ENCODE measurements around the gene CRTAC1. TPM values are rescaled to one million over a fixed set of nuclear protein-coding genes. Genes with fewer than 3 reads are reported as not detected.
A peak's percentile ranks its signal among the peaks of the same experiment; 100 is the strongest.

CRTAC1 gene
- total and polyA plus RNA-seq, 2 experiments from 2014 or later, result 0.47 to 1.2 TPM

GRCh38 chr10:98062424-98062823 lies 32.0 kb upstream of the CRTAC1 start:
- Mint-ChIP-seq H3K4me1 (peaks cover 13% of the 10 kb centered on the region), H3K4me3 (no peak overlapping the region), H3K27ac (no peak overlapping the region), H3K36me3 (ENCODE audit: low read depth) (no peaks in the 10 kb centered on the region), H3K9me3 (no peaks in the 10 kb centered on the region), H3K27me3 (ENCODE audit: insufficient read depth, low read depth, poor library complexity) (peaks cover 2% of the 10 kb centered on the region)
- no peaks in the 10 kb centered on the region for H3F3A ChIP-seq (replicated peaks; ENCODE audit: low read depth)
- DNase-seq (ENCODE audit: low spot score) (no peak), ATAC-seq (peak; percentile 71)
- H3K4me1 ChIP-seq (ENCODE audit: insufficient read depth), result peaks cover 5% of the 10 kb centered on the region; the same call in 1 of the 2 replicates
- H2AFZ ChIP-seq, result peak overlapping the region; percentile 52
- H3K79me2 ChIP-seq (replicated peaks; ENCODE audit: insufficient read depth), result no peaks in the 10 kb centered on the region
- no peaks in the 10 kb centered on the region for H3K27me3 ChIP-seq (ENCODE audit: insufficient read depth)
- peak overlapping the region; percentile 35; the same call in 1 of the 2 replicates for H3K4me2 ChIP-seq
- H3K36me3 ChIP-seq (ENCODE audit: insufficient read depth), result no peaks in the 10 kb centered on the region
- H4K20me1 ChIP-seq (replicated peaks; ENCODE audit: insufficient read depth), result no peaks in the 10 kb centered on the region
- 0 out of 2 replicates have a peak, but pooled peaks cover 7% of the 10 kb centered on the region for H3K9me2 ChIP-seq (ENCODE audit: insufficient read depth)
- TF ChIP-seq, protein P1, sequence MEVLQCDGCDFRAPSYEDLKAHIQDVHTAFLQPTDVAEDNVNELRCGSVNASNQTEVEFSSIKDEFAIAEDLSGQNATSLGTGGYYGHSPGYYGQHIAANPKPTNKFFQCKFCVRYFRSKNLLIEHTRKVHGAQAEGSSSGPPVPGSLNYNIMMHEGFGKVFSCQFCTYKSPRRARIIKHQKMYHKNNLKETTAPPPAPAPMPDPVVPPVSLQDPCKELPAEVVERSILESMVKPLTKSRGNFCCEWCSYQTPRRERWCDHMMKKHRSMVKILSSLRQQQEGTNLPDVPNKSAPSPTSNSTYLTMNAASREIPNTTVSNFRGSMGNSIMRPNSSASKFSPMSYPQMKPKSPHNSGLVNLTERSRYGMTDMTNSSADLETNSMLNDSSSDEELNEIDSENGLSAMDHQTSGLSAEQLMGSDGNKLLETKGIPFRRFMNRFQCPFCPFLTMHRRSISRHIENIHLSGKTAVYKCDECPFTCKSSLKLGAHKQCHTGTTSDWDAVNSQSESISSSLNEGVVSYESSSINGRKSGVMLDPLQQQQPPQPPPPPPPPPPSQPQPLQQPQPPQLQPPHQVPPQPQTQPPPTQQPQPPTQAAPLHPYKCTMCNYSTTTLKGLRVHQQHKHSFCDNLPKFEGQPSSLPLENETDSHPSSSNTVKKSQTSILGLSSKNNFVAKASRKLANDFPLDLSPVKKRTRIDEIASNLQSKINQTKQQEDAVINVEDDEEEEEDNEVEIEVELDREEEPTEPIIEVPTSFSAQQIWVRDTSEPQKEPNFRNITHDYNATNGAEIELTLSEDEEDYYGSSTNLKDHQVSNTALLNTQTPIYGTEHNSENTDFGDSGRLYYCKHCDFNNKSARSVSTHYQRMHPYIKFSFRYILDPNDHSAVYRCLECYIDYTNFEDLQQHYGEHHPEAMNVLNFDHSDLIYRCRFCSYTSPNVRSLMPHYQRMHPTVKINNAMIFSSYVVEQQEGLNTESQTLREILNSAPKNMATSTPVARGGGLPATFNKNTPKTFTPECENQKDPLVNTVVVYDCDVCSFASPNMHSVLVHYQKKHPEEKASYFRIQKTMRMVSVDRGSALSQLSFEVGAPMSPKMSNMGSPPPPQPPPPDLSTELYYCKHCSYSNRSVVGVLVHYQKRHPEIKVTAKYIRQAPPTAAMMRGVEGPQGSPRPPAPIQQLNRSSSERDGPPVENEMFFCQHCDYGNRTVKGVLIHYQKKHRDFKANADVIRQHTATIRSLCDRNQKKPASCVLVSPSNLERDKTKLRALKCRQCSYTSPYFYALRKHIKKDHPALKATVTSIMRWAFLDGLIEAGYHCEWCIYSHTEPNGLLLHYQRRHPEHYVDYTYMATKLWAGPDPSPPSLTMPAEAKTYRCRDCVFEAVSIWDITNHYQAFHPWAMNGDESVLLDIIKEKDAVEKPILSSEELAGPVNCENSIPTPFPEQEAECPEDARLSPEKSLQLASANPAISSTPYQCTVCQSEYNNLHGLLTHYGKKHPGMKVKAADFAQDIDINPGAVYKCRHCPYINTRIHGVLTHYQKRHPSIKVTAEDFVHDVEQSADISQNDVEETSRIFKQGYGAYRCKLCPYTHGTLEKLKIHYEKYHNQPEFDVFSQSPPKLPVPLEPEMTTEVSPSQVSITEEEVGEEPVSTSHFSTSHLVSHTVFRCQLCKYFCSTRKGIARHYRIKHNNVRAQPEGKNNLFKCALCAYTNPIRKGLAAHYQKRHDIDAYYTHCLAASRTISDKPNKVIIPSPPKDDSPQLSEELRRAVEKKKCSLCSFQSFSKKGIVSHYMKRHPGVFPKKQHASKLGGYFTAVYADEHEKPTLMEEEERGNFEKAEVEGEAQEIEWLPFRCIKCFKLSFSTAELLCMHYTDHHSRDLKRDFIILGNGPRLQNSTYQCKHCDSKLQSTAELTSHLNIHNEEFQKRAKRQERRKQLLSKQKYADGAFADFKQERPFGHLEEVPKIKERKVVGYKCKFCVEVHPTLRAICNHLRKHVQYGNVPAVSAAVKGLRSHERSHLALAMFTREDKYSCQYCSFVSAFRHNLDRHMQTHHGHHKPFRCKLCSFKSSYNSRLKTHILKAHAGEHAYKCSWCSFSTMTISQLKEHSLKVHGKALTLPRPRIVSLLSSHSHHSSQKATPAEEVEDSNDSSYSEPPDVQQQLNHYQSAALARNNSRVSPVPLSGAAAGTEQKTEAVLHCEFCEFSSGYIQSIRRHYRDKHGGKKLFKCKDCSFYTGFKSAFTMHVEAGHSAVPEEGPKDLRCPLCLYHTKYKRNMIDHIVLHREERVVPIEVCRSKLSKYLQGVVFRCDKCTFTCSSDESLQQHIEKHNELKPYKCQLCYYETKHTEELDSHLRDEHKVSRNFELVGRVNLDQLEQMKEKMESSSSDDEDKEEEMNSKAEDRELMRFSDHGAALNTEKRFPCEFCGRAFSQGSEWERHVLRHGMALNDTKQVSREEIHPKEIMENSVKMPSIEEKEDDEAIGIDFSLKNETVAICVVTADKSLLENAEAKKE (CRISPR knock-in tag; IDR thresholded peaks at IDR 0.05), result no peak
- TF ChIP-seq, protein P2, sequence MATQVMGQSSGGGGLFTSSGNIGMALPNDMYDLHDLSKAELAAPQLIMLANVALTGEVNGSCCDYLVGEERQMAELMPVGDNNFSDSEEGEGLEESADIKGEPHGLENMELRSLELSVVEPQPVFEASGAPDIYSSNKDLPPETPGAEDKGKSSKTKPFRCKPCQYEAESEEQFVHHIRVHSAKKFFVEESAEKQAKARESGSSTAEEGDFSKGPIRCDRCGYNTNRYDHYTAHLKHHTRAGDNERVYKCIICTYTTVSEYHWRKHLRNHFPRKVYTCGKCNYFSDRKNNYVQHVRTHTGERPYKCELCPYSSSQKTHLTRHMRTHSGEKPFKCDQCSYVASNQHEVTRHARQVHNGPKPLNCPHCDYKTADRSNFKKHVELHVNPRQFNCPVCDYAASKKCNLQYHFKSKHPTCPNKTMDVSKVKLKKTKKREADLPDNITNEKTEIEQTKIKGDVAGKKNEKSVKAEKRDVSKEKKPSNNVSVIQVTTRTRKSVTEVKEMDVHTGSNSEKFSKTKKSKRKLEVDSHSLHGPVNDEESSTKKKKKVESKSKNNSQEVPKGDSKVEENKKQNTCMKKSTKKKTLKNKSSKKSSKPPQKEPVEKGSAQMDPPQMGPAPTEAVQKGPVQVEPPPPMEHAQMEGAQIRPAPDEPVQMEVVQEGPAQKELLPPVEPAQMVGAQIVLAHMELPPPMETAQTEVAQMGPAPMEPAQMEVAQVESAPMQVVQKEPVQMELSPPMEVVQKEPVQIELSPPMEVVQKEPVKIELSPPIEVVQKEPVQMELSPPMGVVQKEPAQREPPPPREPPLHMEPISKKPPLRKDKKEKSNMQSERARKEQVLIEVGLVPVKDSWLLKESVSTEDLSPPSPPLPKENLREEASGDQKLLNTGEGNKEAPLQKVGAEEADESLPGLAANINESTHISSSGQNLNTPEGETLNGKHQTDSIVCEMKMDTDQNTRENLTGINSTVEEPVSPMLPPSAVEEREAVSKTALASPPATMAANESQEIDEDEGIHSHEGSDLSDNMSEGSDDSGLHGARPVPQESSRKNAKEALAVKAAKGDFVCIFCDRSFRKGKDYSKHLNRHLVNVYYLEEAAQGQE (IDR thresholded peaks at IDR 0.05; ENCODE audit: unreplicated experiment), result no peak
- TF ChIP-seq EZH2phosphoT487 (IDR thresholded peaks at IDR 0.05; ENCODE audit: unreplicated experiment) (no peak), ZNF114 (CRISPR knock-in tag; IDR thresholded peaks at IDR 0.05) (no peak), NANOG (IDR thresholded peaks at IDR 0.05; ENCODE audit: borderline replicate concordance) (no peak), CREB1 (CRISPR knock-in tag; IDR thresholded peaks at IDR 0.05; ENCODE audit: low read depth) (no peak)
- H3K4me3 ChIP-seq, result no peak overlapping the region
- no peak overlapping the region for H3K27ac ChIP-seq (ENCODE audit: low read depth)

Data from GM23338 (cell line).